Lower leg skin (tissue), 4 donors: ENCODE data around the gene TMEM140. TPM values are rescaled to one million over a fixed set of nuclear protein-coding genes. Genes with fewer than 3 reads are reported as not detected.

ENCODE experiments used
- DNase-seq, 2 donors: peaks; one replicate each; pipeline ENCODE4 v3.0.0-alpha.2; 2019; ENCODE audit warnings: low spot score in 2 of 2
- H3K4me3 ChIP-seq: fragments of 200-600 bp; sonication (generic); 2 replicates; pipeline ENCODE4 v1.5.1; 2017; ENCODE audit warnings: mild to moderate bottlenecking, low read depth; ENCODE audit not compliant: poor library complexity, severe bottlenecking
- POLR2A ChIP-seq, 2 donors: fragments of 450-650 bp; IDR thresholded peaks; one replicate each; pipeline ENCODE4 v1.6.1; 2016 to 2017; ENCODE audit warnings: antibody characterized with exemption in 2 of 2, mild to moderate bottlenecking in 1 of 2, moderate library complexity in 1 of 2
- WGBS, 2 donors: methylation state at CpG; one replicate each; pipeline ENCODE4 v1.1.5; 2018; 5-methylcytosine and 5-hydroxymethylcytosine counted together
- intact Hi-C: fragments of 100-400 bp; cut with DNase I; formaldehyde crosslinking; loops from one replicate; pipeline ENCODE4 v1.15.0; 2023; ENCODE audit warnings: low total_unique reads
- total RNA-seq, 4 donors: library from RNA; depleted of rRNA; stranded (reverse); fragments of >200 nt; gene quantifications; one replicate each; pipeline ENCODE4 v1.1.0, GENCODE V29; 2016
- TF ChIP-seq, protein P1 (sequence below), 3 donors: fragments of 450-650 bp; IDR thresholded peaks; one replicate each; pipeline ENCODE4 v1.5.1; 2016; ENCODE audit warnings: antibody characterized with exemption in 3 of 3, mild to moderate bottlenecking in 3 of 3, moderate library complexity in 2 of 3

The TMEM140 gene
- total RNA-seq = 1 to 10 TPM; 4.3 to 8.6 (median 7.9) TPM

DNA sequence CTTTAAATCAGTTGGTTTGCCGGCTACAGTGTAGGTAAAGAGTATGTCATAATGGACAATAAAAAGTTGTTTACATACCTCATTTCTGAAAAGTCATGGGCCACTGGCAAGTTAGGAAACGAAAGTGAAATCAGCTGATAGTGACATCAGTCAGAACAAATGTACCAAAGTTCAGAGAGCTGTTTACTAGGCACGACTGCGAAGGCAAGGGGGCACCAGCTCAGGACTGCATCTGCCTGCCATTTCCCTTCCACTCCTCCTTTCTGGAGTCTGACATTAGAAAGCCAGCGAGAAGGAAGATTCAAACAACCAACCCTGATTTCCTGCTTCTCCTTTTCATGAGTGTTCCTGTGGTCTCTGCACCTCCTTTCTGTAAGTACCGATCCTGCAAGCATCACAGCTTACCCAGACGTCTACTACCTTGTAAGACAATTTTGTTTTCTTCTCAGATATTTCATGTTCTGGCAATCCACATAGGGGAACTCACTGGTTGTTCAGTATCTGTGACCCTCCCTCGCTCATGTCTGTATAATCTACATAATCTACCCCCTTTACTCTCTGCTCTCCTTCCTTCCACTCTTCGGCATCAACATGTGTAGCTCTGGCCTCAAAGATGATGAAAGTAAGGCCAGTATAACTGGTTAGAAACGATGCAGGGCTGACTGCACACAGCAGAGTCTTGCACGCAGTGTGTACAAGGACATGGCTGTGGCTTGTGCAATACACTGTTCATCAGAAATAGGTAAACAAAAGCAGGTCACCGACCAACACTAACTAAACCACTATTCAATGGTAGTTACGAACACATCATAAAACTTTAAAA, at the start of gene TMEM140:
TSS of gene TMEM140 (plus strand) at position 174 of the 823 bp plus-strand sequence. CDS start 16,370 bp downstream, outside the sequence.
- intact Hi-C loops = no loop called here

DNA sequence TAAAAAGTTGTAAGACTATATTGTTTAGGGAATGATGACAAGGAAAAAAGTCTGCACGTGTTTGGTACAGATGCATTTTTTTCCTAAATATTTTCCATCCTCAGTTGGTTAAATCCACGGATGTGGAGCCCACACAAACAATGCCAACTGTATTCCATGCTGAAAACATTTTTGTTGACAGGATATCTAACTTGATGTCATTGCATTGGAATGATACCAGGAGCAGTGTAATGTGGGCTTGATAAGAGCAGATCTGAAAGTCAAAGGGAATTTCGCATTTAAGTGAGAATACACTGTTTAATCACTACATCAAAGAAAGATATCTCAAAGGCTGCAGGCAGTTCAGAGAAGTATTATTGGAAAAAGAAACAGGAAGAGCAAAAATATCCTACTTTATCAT, 49.5 kb upstream of the TMEM140 start:
- intact Hi-C loops = no loop called here
- no peak overlapping the region for H3K4me3 ChIP-seq
- no peak for TF ChIP-seq POLR2A (IDR thresholded peaks at IDR 0.05)
- TF ChIP-seq, protein P1, sequence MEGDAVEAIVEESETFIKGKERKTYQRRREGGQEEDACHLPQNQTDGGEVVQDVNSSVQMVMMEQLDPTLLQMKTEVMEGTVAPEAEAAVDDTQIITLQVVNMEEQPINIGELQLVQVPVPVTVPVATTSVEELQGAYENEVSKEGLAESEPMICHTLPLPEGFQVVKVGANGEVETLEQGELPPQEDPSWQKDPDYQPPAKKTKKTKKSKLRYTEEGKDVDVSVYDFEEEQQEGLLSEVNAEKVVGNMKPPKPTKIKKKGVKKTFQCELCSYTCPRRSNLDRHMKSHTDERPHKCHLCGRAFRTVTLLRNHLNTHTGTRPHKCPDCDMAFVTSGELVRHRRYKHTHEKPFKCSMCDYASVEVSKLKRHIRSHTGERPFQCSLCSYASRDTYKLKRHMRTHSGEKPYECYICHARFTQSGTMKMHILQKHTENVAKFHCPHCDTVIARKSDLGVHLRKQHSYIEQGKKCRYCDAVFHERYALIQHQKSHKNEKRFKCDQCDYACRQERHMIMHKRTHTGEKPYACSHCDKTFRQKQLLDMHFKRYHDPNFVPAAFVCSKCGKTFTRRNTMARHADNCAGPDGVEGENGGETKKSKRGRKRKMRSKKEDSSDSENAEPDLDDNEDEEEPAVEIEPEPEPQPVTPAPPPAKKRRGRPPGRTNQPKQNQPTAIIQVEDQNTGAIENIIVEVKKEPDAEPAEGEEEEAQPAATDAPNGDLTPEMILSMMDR (IDR thresholded peaks at IDR 0.05) = no peak
- 23 to 33% methylated on average over 3 of the region's 3 CpGs for WGBS, 2 donors
- no peak for DNase-seq

More for the DNA sequence above, at the start of gene TMEM140:
- TF ChIP-seq, protein P1 (IDR thresholded peaks at IDR 0.05) = no peak
- TF ChIP-seq POLR2A (IDR thresholded peaks at IDR 0.05) = peak in 1 of 2 donors; percentile 14
- no peak for DNase-seq
- WGBS, 2 donors = 33 to 45% methylated on average over 13 of the region's 13 CpGs
- H3K4me3 ChIP-seq = peak within 1 kb of the TSS; percentile 18

DNA sequence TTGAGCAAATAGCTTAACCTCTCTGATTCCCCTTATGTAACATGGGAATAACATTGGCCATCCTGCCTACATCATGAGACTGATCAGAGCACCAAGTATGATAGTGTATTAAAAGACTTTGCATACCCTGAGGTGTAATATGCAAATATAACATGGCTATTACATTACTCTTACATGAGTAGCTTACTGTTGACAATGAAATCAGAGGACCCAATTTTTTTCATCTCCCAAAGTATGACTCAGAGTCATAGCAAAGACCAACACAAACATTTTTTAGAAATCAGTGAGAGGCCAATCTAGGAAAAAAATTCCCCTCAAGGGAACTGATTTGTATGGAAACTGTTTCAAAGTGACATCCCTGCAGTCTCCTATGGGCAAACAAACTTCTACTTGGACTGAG, 47.0 kb upstream of the TMEM140 start:
- no peak overlapping the region for H3K4me3 ChIP-seq
- no peak for TF ChIP-seq POLR2A (IDR thresholded peaks at IDR 0.05)
- TF ChIP-seq, protein P1 (IDR thresholded peaks at IDR 0.05) = no peak
- no peak for DNase-seq
- intact Hi-C loops = no loop called here

DNA sequence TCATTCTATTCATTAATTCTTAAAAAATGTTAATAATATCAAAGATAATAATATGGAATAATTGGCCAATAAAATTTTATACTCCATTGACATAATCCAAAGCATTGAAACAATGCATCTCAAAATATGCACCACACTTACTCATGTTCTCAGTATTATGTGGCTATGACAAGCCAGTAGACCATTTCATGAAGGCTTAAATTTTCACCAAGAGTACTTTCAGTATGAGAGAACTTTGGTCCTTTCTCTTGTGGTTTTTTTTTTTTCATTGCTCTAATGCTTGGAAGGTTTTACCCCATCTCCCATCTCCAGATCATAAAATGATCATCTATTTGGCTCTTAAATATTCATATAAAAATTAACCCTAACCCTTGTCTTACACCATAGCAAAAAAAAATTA, 45.5 kb upstream of the TMEM140 start:
- intact Hi-C loops = no loop called here
- DNase-seq = no peak
- H3K4me3 ChIP-seq = no peak overlapping the region
- TF ChIP-seq, protein P1 (IDR thresholded peaks at IDR 0.05) = no peak
- TF ChIP-seq POLR2A (IDR thresholded peaks at IDR 0.05) = no peak

DNA sequence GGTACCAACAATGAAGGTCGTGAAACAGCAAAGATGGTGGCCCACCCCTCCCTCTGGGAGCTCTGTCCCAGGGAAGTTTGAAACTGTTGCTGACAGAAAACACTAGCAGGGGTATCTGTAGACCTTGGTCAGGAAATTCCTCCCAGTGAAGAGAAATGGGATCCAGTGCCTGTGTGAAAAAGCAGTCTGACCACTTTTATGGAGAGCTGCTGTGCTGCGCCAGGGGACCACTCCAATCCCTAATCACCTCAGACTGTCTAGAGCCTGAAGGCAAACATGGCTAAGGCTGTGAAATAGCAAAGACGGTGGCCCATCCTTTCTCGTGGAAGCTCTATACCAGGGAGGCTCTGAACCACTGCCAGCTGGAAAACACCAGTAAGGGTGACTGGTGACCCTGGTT, 38.3 kb upstream of the TMEM140 start:
- no peak for DNase-seq
- TF ChIP-seq POLR2A (IDR thresholded peaks at IDR 0.05) = no peak
- TF ChIP-seq, protein P1 (IDR thresholded peaks at IDR 0.05) = no peak
- no peak overlapping the region for H3K4me3 ChIP-seq
- WGBS, 2 donors = 77 to 80% methylated on average over 4 of the region's 4 CpGs
- intact Hi-C loops = no loop called here

DNA sequence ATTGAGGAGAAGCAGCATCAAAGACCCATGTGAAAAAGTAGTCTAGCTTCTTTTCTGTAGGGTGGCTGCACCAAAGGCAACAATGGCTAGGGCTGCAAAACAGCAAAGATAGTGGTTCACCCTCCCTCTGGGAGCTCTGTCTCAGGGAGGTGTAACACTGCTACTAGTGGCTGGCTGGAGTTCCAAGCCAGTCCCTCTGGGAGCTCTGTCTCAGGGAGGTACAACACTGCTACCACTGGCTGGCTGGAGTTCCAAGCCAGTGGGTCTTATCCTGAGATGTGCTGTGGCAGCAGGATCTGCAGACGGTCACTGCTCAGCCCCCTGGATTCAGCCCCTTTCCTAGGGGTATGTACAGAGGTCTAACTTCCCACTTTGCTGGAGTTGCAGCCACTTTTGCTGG, 37.9 kb upstream of the TMEM140 start:
- intact Hi-C loops = no loop called here
- WGBS, 2 donors = 88% methylated on average over 1 of the region's 1 CpG
- H3K4me3 ChIP-seq = no peak overlapping the region
- DNase-seq = no peak
- no peak for TF ChIP-seq POLR2A (IDR thresholded peaks at IDR 0.05)
- TF ChIP-seq, protein P1 (IDR thresholded peaks at IDR 0.05) = no peak
